Stimulated activated effector memory CD8-positive, alpha-beta T cell treated with anti-CD3 and anti-CD28 coated beads, Interleukin-12 subunit alpha, Interleukin-12 subunit beta, amount 100 ng/mL, for 72 hours (primary cell): ENCODE results near the gene CELSR1.
A peak's percentile ranks its signal among the peaks of the same experiment; 100 is the strongest.

ENCODE experiments used
- ATAC-seq: fragments of 150-1000 bp; cut with Tn5 transposase; 2 replicates; pipeline ENCODE4 v1.10.0; 2021
- DNase-seq, 2 donors: peaks; one replicate each; pipeline ENCODE4 v3.0.0; 2021 to 2022; ENCODE audit warnings: low spot score in 2 of 2
- H3K27ac Mint-ChIP-seq: one replicate; pipeline ENCODE4 v1.8.0; 2022; ENCODE audit warnings: mild to moderate bottlenecking, mixed read lengths
- H3K36me3 Mint-ChIP-seq: one replicate; pipeline ENCODE4 v1.8.0; 2022; ENCODE audit warnings: mild to moderate bottlenecking, mixed read lengths
- H3K4me1 Mint-ChIP-seq: one replicate; pipeline ENCODE4 v1.8.0; 2022; ENCODE audit warnings: mixed read lengths
- H3K4me3 Mint-ChIP-seq: one replicate; pipeline ENCODE4 v1.8.0; 2022; ENCODE audit warnings: mild to moderate bottlenecking, mixed read lengths
- H3K9me3 Mint-ChIP-seq: one replicate; pipeline ENCODE4 v1.8.0; 2022; ENCODE audit warnings: mixed read lengths

CELSR1 gene

DNA sequence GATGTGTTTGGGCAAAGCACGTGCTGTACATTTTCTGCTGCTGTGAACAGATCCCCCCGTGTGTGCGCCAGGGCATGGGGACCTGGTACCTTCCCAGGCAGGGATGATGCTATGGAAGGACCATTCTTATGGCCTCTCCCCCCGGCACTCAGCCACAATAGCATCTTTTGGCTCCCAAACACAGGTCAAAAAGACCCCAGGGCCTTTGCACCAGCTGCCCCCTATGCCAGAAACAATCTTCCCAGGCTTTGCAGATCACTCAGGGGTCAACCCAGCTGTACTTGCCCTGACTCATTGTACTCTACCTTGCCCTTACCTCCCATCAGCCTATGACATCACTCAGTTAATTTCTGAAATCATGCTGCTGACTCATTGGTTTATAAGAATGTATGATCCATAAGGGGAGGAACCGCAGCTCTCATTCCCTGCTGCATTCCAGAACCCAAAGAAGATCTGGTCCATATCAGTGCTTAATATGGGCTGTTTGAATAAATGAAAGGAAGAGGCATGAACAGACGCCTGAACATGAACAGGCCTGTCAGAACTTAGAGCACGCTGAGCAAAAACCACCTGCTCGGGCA is 100.7 kb downstream of the CELSR1 start:
- H3K27ac Mint-ChIP-seq: no peak overlapping the region
- ATAC-seq (no peak), DNase-seq (no peak)
- no peaks in the 10 kb centered on the region for H3K9me3 Mint-ChIP-seq
- H3K4me1 Mint-ChIP-seq: peaks cover 11% of the 10 kb centered on the region
- H3K4me3 Mint-ChIP-seq: no peak overlapping the region
- no peaks in the 10 kb centered on the region for H3K36me3 Mint-ChIP-seq

- Mint-ChIP-seq H3K4me1 (peaks cover 13% of the 10 kb centered on the region), H3K4me3 (peak overlapping the region; percentile 70), H3K27ac (peak overlapping the region; percentile 93), H3K36me3 (no peaks in the 10 kb centered on the region), H3K9me3 (no peaks in the 10 kb centered on the region)
- DNase-seq (no peak), ATAC-seq (no peak)
Observed at GRCh38 chr22:46433318-46433717, 104.1 kb downstream of the CELSR1 start.

DNA sequence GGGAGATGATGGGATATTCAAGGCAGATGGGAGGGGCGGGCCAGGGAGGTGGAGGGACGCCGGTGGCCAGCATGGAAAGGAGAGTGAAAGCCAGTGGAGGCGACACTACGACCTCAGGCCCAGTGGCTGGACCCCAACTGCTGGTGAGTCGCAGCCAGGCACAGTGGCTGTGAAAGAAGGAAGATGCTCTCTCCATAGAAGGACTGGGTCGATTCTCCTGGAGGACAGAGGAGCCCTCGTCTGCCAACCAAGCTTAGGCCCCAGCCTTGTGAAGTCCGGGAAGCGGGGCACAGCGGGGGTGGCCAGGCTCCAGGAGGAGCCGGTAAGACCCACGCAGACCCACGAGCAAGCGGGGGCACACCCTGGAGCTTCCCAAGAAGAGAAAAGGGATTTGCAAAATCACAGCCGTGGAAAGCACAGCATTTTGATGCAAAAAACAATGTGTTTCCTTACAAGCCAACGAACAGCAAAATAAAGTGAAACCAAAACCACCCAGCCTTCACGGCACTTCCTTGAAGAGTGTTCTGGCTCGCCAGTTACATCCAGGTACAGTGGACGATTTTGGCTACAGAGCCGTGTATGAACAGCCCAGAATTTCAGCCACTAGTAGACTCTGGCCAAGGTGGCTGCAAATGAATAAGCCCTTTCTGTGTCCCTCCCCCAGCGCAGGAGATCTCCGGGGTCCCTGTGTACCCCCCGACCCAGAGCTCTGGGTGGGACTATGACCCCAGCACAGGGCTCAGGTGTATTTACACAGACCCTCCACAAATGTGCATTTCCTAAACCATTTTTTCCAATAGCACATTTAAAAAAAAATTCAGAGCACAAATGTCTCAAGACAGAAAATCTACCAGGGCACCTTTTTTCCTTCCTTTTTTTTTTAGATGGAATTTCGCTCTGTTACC is 105.0 kb downstream of the CELSR1 start:
- DNase-seq: peak; percentile 19 to 68
- Mint-ChIP-seq H3K36me3 (no peaks in the 10 kb centered on the region), H3K9me3 (no peaks in the 10 kb centered on the region), H3K4me1 (peaks cover 13% of the 10 kb centered on the region), H3K27ac (peak overlapping the region; percentile 93), H3K4me3 (peak overlapping the region; percentile 70)
- ATAC-seq: peak; percentile 73

DNA sequence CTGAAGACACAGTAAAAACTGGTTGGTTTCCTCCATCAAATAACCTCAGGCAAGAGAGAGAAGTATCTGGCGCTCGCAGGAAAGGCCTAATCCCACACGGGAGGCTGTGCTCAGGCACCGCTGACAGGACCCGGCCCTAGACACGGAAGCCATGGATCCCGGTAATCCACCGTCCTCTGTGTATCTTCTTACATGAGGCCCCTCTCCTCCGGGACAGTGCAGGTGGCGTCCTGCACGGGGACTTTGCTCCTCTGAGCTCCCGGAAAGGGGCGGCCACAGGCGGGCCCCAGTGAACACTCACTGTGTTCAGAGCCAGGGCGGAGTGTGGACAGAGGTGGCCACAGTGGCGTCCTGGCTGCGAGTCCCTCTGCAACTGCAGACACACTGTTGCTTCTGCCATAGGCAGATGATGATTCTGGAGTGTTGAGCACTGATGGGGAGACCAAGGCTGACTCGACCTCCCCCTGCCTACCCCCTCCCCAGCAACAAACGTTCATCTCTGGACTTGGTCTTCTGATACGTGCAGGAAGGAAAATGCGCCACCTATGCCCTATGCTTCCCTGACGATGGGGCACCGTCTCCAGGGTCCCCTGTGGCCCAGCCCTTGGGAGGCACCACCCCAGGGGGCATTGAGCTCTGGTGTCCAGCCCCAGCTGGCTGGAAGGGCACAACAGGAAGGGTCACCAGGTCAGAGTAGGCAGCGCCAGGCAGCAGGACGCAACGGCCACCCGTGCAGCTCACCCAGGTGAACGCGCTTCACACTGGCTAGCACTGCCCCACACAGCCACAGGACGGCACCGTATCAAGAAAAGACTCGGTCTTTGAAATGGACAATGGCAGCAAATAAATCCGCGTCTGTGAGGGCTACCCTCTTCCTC is 106.2 kb downstream of the CELSR1 start:
- Mint-ChIP-seq H3K36me3 (no peaks in the 10 kb centered on the region), H3K27ac (peak overlapping the region; percentile 93), H3K4me1 (peaks cover 13% of the 10 kb centered on the region), H3K9me3 (no peaks in the 10 kb centered on the region), H3K4me3 (peak overlapping the region; percentile 70)
- DNase-seq (no peak), ATAC-seq (no peak)

- no peak for DNase-seq
- no peak overlapping the region for H3K4me3 Mint-ChIP-seq
Observed at GRCh38 chr22:46429325-46429853, 108.0 kb downstream of the CELSR1 start.

DNA sequence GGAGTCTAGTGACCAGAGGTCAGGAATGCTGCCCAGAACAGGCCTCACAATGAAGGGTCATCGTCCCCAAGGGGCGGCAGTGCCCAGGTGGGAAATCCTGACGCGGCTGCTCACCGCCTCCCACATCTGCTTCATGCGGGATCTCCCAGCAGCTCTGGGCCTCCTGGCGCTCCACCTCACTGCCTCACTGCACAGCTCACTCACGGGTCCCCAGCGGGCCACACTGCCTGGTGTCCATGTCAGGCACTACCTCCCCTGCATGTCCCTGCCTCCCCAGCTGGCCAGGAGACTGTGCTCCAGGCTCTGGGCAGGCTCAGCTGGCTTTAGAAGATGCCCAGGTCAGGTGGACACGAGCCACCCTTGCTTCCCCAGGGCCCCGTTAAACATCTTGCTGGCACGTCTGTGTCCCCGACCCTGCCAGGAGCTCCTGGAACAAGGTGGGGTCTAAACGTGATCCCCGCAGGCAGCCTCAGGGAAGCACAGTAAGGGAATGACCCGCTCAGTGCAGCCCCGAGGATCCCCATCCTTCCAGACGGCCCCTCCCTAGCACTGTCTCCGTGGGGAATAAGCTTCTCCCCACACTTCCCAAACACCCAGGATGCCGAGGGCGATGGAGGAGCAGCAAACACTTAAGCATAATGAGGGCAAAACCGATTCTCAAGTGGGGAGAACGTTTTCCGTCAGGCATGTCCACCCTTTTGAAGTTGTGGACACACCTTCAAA is 108.7 kb downstream of the CELSR1 start:
- DNase-seq (no peak), ATAC-seq (no peak)
- no peaks in the 10 kb centered on the region for H3K36me3 Mint-ChIP-seq
- peaks cover 3% of the 10 kb centered on the region for H3K9me3 Mint-ChIP-seq
- no peak overlapping the region for H3K27ac Mint-ChIP-seq
- H3K4me1 Mint-ChIP-seq: peaks cover 24% of the 10 kb centered on the region
- no peak overlapping the region for H3K4me3 Mint-ChIP-seq

More at GRCh38 chr22:46429325-46429853, 108.0 kb downstream of the CELSR1 start:
- no peak for ATAC-seq
- H3K27ac Mint-ChIP-seq: no peak overlapping the region
- peaks cover 24% of the 10 kb centered on the region for H3K4me1 Mint-ChIP-seq
- H3K36me3 Mint-ChIP-seq: no peaks in the 10 kb centered on the region
- peaks cover 3% of the 10 kb centered on the region for H3K9me3 Mint-ChIP-seq

DNA sequence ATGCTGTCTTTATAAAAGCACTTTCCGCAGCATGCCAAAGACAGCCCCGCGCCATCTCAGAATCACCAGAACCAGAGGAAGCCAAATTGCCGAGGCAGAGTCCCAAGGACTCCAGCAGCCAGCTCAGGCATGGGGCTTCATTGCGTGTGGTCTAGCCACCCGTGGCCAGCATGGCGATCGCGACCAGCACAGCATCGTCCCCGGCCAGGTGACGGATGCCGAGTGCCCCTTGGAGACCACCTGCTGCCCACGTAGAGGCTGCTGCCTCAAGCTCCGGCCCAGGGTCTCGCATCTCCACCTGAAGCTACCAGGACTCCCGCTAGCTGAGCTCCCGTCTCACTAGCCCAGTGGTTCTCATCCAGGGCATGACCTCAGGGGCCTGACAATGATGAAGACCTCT is 109.2 kb downstream of the CELSR1 start:
- no peak for DNase-seq
- ATAC-seq: no peak
- Mint-ChIP-seq H3K4me1 (peaks cover 24% of the 10 kb centered on the region), H3K27ac (no peak overlapping the region), H3K9me3 (peaks cover 3% of the 10 kb centered on the region), H3K36me3 (no peaks in the 10 kb centered on the region), H3K4me3 (no peak overlapping the region)

- Mint-ChIP-seq H3K36me3 (no peaks in the 10 kb centered on the region), H3K27ac (no peak overlapping the region), H3K4me1 (peaks cover 12% of the 10 kb centered on the region), H3K4me3 (no peak overlapping the region), H3K9me3 (peaks cover 3% of the 10 kb centered on the region)
- DNase-seq: no peak
- ATAC-seq: peak; percentile 81
Observed at GRCh38 chr22:46425016-46425415, 112.4 kb downstream of the CELSR1 start.

- DNase-seq (no peak), ATAC-seq (no peak)
- H3K9me3 Mint-ChIP-seq: peaks cover 3% of the 10 kb centered on the region
- no peak overlapping the region for H3K27ac Mint-ChIP-seq
- H3K4me3 Mint-ChIP-seq: no peak overlapping the region
- H3K36me3 Mint-ChIP-seq: no peaks in the 10 kb centered on the region
- H3K4me1 Mint-ChIP-seq: peaks cover 12% of the 10 kb centered on the region
Observed at GRCh38 chr22:46424496-46424895, 112.9 kb downstream of the CELSR1 start.

DNA sequence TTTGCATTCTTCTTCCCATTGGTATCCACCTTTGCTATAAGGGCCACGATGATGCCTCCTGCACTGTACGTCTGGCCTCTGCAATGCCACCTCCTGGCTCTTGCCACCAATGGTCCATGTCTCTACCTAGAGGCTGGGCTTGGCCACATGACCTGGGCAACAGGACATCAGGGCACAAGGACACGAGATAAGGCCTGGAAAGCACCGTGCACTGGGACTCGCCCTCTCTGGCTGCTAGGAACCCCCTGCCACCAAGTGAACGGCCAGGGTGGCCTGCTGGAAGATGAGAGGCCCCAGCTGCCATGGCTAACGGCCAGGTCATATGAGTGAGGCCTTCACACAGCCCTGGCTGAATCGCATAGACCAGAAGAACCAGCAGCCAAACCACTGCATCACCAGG is 114.5 kb downstream of the CELSR1 start:
- Mint-ChIP-seq H3K36me3 (no peaks in the 10 kb centered on the region), H3K27ac (no peak overlapping the region), H3K4me1 (peaks cover 12% of the 10 kb centered on the region), H3K9me3 (peaks cover 3% of the 10 kb centered on the region), H3K4me3 (no peak overlapping the region)
- no peak for DNase-seq
- ATAC-seq: no peak

DNA sequence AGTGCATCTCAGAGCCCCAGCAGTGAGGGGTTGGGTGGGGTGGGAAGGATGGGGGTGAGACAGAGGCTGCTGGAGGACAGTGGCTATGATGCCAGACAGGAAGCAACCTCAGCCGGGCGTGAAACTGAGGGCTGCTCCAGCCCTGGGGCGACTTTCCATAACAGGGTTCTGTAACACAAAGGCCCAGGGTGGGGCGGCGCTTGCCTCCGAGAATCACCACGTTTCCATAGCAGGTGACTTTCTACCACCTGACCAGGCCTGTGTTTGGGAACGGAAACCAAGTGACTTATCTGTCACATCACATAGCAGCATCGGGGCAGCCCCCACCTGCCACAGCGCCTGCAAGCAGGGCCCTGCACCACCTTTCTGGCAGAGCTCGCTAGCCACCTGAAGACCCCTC is 116.2 kb downstream of the CELSR1 start:
- H3K27ac Mint-ChIP-seq: no peak overlapping the region

DNA sequence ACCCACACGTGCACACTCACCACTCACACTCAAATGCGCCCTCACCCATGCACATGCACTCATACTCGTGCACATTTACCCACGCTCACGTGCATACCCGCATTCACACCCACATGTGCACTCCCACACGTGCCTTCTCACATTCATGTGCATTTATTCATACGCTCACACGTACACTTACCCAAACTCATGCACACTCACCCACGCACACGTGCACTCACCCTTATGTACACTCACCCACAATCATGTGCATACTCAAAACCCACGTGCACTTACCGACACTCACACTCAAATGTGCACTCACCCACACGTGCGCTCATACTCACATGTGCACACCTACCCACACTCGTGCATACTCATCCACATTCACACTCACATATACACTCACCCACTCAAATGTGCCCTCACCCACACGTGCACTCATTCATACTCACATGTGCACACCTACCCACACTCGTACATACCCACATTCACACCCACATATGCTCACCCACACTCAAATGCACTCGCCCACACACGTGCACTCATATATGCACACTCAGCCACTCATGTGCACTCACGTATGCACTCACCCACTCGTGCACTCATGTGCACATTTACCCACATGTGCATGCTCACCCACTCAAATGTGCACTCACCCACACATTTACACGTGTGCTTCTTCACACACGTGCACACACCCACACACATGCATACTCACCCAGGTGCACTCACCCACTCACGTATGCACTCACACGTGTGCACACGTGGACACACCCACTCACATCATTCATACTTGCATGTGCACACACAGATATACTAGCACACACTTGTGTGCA is 117.5 kb downstream of the CELSR1 start:
- Mint-ChIP-seq H3K36me3 (no peaks in the 10 kb centered on the region), H3K27ac (no peak overlapping the region), H3K9me3 (no peaks in the 10 kb centered on the region), H3K4me1 (peaks cover under 1% of the 10 kb centered on the region), H3K4me3 (no peak overlapping the region)
- ATAC-seq (no peak), DNase-seq (no peak)

More for the DNA sequence above, 116.2 kb downstream of the CELSR1 start:
- ATAC-seq (peak; percentile 80), DNase-seq (no peak)
- no peak overlapping the region for H3K4me3 Mint-ChIP-seq
- H3K36me3 Mint-ChIP-seq: no peaks in the 10 kb centered on the region
- peaks cover 12% of the 10 kb centered on the region for H3K4me1 Mint-ChIP-seq
- H3K9me3 Mint-ChIP-seq: peaks cover 3% of the 10 kb centered on the region

DNA sequence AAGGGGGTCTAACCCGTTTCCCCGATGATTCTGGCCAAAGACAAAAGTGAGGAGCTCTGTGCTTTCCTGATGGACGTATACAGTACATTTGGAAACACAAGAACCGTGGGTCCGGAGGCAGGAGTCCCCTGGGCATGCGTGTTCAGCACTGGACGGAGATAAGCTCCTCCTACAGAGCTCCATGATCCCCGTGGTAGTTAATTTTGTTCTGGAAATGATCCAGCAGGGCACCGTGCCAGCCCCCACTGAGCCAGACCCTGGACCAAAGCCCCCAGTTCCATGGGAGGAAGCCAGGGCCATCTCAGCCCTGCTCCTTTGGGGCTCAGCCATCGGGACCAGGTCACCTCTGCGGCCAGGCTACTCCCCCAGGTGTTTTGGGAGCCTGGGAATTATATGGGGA is 118.6 kb downstream of the CELSR1 start:
- no peaks in the 10 kb centered on the region for H3K36me3 Mint-ChIP-seq
- ATAC-seq (no peak), DNase-seq (no peak)
- no peaks in the 10 kb centered on the region for H3K4me1 Mint-ChIP-seq
- H3K27ac Mint-ChIP-seq: no peak overlapping the region
- no peak overlapping the region for H3K4me3 Mint-ChIP-seq
- no peaks in the 10 kb centered on the region for H3K9me3 Mint-ChIP-seq

- Mint-ChIP-seq H3K4me3 (no peak overlapping the region), H3K36me3 (no peaks in the 10 kb centered on the region), H3K9me3 (no peaks in the 10 kb centered on the region), H3K4me1 (no peaks in the 10 kb centered on the region), H3K27ac (no peak overlapping the region)
- DNase-seq (no peak), ATAC-seq (no peak)
Observed at GRCh38 chr22:46417769-46418168, 119.7 kb downstream of the CELSR1 start.
